GM12878 (cell line): Measurements from ENCODE around the gene TXLNG. TPM values are rescaled to one million over a fixed set of nuclear protein-coding genes. Genes with fewer than 3 reads are reported as not detected.

Experiments
- ATAC-seq: fragments of 200-7000 bp; cut with Tn5 transposase; 3 replicates; pipeline ENCODE4 v1.9.1; 2020; ENCODE audit warnings: mild to moderate bottlenecking, moderate library complexity
- BruUV-seq: library from RNA; stranded (reverse); fragments of 400-500 nt; replicated peaks from 2 replicates; lab custom pipeline; 2021; lab: Mats Ljungman, UMichigan
- CTCF ChIA-PET: fragments of 300-600 bp; sonication (Branson Sonifier 250); formaldehyde crosslinking; extraction: SDS; loops from one replicate; lab custom pipeline; 2021; ENCODE audit warnings: inconsistent platforms; lab: Yijun Ruan, JAX
- POLR2A ChIA-PET: fragments of 350-600 bp; formaldehyde crosslinking; extraction: SDS; loops from one replicate; lab custom pipeline; 2021; ENCODE audit warnings: inconsistent platforms; lab: Charles Lee
- RAD21 ChIA-PET: fragments of 300-600 bp; sonication (Branson Sonifier 250); formaldehyde crosslinking; loops from one replicate; lab custom pipeline; 2023; ENCODE audit warnings: antibody characterized with exemption; ENCODE audit not compliant: unreplicated experiment; lab: Charles Lee
- SMC1A ChIA-PET: fragments of 300-600 bp; sonication (Branson Sonifier 250); formaldehyde crosslinking; loops from one replicate; lab custom pipeline; 2023; ENCODE audit not compliant: unreplicated experiment, uncharacterized antibody; lab: Charles Lee
- DNase-seq: peaks from one replicate; pipeline ENCODE4 v3.0.0-alpha.2; 2011; ENCODE audit warnings: low read depth, low spot score
- FAIRE-seq: peaks from 3 replicates; lab custom pipeline; 2011; peaks lifted over from hg19 to GRCh38; lab: Jason Lieb, UNC
- H2AFZ ChIP-seq: 2 replicates; pipeline ENCODE4 v1.6.0; 2011; ENCODE audit warnings: low read depth, low read length, control low read depth; ENCODE audit not compliant: control insufficient read depth
- H3K27ac ChIP-seq: 2 replicates; pipeline ENCODE4 v1.5.1; 2011; ENCODE audit warnings: control low read depth; ENCODE audit not compliant: control insufficient read depth, insufficient read depth
- H3K27me3 ChIP-seq, 2 experiments: replicated peaks in 1 of 2; 2 replicates each; pipeline versions ENCODE4 v1.6.0 to v1.6.1; 2011; ENCODE audit warnings: low read length in 1 of 2; ENCODE audit not compliant: control insufficient read depth in 2 of 2, insufficient read depth in 2 of 2
- H3K36me3 ChIP-seq, 2 experiments: 2 replicates each; pipeline ENCODE4 v1.5.1; 2011; ENCODE audit warnings: low read length in 1 of 2; ENCODE audit not compliant: control insufficient read depth in 2 of 2, insufficient read depth in 2 of 2
- H3K4me1 ChIP-seq: 2 replicates; pipeline ENCODE4 v1.6.1; 2011; ENCODE audit warnings: mild to moderate bottlenecking, low read length, moderate library complexity, mixed read lengths; ENCODE audit not compliant: control insufficient read depth, insufficient read depth
- H3K4me2 ChIP-seq: 2 replicates; pipeline ENCODE4 v1.6.0; 2011; ENCODE audit warnings: control low read depth; ENCODE audit not compliant: control insufficient read depth, insufficient read depth
- H3K4me3 ChIP-seq: fragments of 200-600 bp; sonication (generic); 2 replicates; pipeline ENCODE4 v1.5.1; 2016
- H3K79me2 ChIP-seq: 2 replicates; pipeline ENCODE4 v1.6.0; 2011; ENCODE audit warnings: low read length; ENCODE audit not compliant: control insufficient read depth, insufficient read depth
- H3K9ac ChIP-seq: 2 replicates; pipeline ENCODE4 v1.8.0; 2011; ENCODE audit warnings: low read length, control low read depth, mixed read lengths; ENCODE audit not compliant: control insufficient read depth, insufficient read depth
- H3K9me3 ChIP-seq: replicated peaks from 3 replicates; pipeline ENCODE4 v1.5.1; 2011; ENCODE audit warnings: mild to moderate bottlenecking, low read length; ENCODE audit not compliant: control insufficient read depth, insufficient read depth
- H4K20me1 ChIP-seq: 2 replicates; pipeline ENCODE4 v1.6.0; 2011; ENCODE audit not compliant: control insufficient read depth, insufficient read depth
- BHLHE40 ChIP-seq, 2 experiments: fragments of 450-650 bp in 1 of 2; IDR thresholded peaks; 2 replicates each; pipeline ENCODE4 v1.6.1; 2011 to 2017; ENCODE audit warnings: low read depth in 2 of 2, borderline replicate concordance in 1 of 2, improper control_type of control experiment in 1 of 2, low read length in 1 of 2, mild to moderate bottlenecking in 1 of 2
- EGR1 ChIP-seq, 2 experiments: IDR thresholded peaks; 1 replicate in 1 of 2; 2 replicates in 1 of 2; pipeline ENCODE4 v1.6.1; 2011 to 2012; ENCODE audit warnings: low read depth in 2 of 2, low read length in 2 of 2, borderline replicate concordance in 1 of 2, mild to moderate bottlenecking in 1 of 2, moderate library complexity in 1 of 2
- HDAC2 ChIP-seq: fragments of 200-600 bp; sonication (generic); IDR thresholded peaks from 2 replicates; pipeline ENCODE4 v1.6.1; 2017
- WGBS: methylation state at CpG from one replicate; pipeline ENCODE4 v1.1.6; 2016; ENCODE audit warnings: low lambda C conversion rate; ENCODE audit not compliant: insufficient replicate concordance, insufficient coverage; ENCODE audit errors: missing lambda C conversion rate; 5-methylcytosine and 5-hydroxymethylcytosine counted together
- in situ Hi-C: fragments of 300-500 bp; cut with MboI; formaldehyde crosslinking; loops from 9 replicates; pipeline ENCODE4 v1.14.3; 2018; ENCODE audit warnings: mixed read lengths
- intact Hi-C: fragments of 100-400 bp; cut with micrococcal nuclease; formaldehyde crosslinking; loops from one replicate; pipeline ENCODE4 v1.14.2; 2022; ENCODE audit not compliant: unreplicated experiment
- polyA plus RNA-seq, 11 experiments: library from polyadenylated mRNA; depleted of rRNA in 4 of 11; unstranded in 6 of 11; stranded (reverse) in 5 of 11; fragments of >200 nt; fragmentation: Nextera tagmentation in 4 of 11; fragmentation: Illumina TruSeq in 1 of 11; extraction: Ambion mirVana in 4 of 11; extraction: Trizol in 1 of 11; gene quantifications; 1 replicate in 1 of 11; 2 replicates in 10 of 11; pipeline versions ENCODE4 v1.2.1 to v1.2.3, GENCODE V29; 2011 to 2016; ENCODE audit warnings: inconsistent platforms in 2 of 11, missing spikeins in 2 of 11, low read depth in 1 of 11
- total RNA-seq, 4 experiments: library from RNA; depleted of rRNA in 3 of 4; stranded (reverse); fragments of >200 nt in 3 of 4; fragmentation: Illumina TruSeq in 1 of 4; extraction: Trizol in 1 of 4; gene quantifications; 2 replicates each; pipeline versions ENCODE4 v1.2.1 to v1.2.3, GENCODE V29; 2013 to 2021
- TF ChIP-seq, protein P1 (sequence below): IDR thresholded peaks from 2 replicates; pipeline ENCODE4 v1.6.1; 2012; ENCODE audit warnings: low read depth, low read length, improper control_type of control experiment

The TXLNG gene
- total and polyA plus RNA-seq, 10 of the 15 experiments (the other 5 are each of a cell fraction or from before 2014, with no cell fraction given) = 9.9 to 40.7 (median 19.5) TPM

DNA sequence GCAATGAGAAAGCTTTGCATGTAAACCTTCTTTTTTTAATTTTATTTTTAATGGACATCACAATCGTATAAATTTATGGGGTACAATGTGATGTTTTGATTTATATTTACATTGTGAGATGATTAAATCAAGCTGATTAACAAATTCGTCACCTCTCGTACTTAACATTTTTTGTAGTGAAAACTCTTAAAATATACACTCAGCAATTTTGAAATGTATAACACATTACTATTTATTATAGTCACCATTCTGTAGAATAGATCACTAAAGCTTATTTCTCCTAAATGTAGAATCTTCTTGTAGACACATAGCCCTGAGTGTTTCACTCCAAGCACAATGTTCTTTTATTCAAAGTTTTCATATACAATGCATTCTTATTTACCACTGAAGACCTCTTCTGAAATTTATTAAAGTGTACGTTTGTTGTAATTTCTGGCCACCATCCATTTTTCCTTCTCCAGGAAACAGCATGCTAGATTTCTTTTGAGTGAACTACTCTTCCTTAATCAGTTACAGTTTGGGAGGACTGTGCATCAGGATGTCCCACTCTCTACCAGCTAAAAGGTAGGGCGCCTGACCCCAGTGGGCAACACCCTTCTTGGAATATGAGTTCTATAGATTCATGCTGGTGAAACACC, 88.3 kb downstream of the TXLNG start:
- Histone ChIP-seq H3K27ac (no peak overlapping the region), H3K27me3 (peaks cover 0 to 6% of the 10 kb centered on the region in 2 experiments; a peak in 1 of 4 replicates), H3K4me3 (no peak overlapping the region), H3K79me2 (peaks cover 3% of the 10 kb centered on the region; the same call in 1 of the 2 replicates), H3K9ac (no peak overlapping the region), H4K20me1 (no peaks in the 10 kb centered on the region), H3K36me3 (no peaks in the 10 kb centered on the region), H3K4me1 (peaks cover 7% of the 10 kb centered on the region)
- 52% methylated on average over 5 of the region's 5 CpGs for WGBS
- ATAC-seq (no peak), DNase-seq (no peak), FAIRE-seq (no peak)
- ChIA-PET CTCF (interaction anchor here (1.3 to 3.8 kb wide), 5 partner anchors 9 to 172 kb away, joined by 6 to 46 read pairs (median 8); no protein-coding TSS in a partner anchor), SMC1A (interaction anchor here (0.8 to 2.2 kb wide), 4 partner anchors 9 to 48 kb away, joined by 3 to 27 read pairs (median 4); no protein-coding TSS in a partner anchor), POLR2A (no interaction called here)
- intact Hi-C loops = loop anchor here (5.0 kb wide), 1 partner anchor 87 kb away; the partner anchor contains the start of gene TXLNG
- BruUV-seq = no TSS peak
- TF ChIP-seq EGR1 (IDR thresholded peaks at IDR 0.05; ENCODE audit: borderline replicate concordance in 1 of 2, low read depth in 2 of 2, low read length in 2 of 2) = no peak
- TF ChIP-seq, protein P1, sequence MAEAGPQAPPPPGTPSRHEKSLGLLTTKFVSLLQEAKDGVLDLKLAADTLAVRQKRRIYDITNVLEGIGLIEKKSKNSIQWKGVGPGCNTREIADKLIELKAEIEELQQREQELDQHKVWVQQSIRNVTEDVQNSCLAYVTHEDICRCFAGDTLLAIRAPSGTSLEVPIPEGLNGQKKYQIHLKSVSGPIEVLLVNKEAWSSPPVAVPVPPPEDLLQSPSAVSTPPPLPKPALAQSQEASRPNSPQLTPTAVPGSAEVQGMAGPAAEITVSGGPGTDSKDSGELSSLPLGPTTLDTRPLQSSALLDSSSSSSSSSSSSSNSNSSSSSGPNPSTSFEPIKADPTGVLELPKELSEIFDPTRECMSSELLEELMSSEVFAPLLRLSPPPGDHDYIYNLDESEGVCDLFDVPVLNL = no peak
- TF ChIP-seq HDAC2 = no peak
- no peak for TF ChIP-seq BHLHE40 (IDR thresholded peaks at IDR 0.05; ENCODE audit: borderline replicate concordance in 1 of 2, low read depth in 2 of 2, low read length in 1 of 2)
- TF ChIP-seq, all 136 proteins: peak for 0
- Histone ChIP-seq H2AFZ (no peak overlapping the region), H3K4me2 (no peak overlapping the region), H3K9me3 (no peaks in the 10 kb centered on the region)
- RAD21 ChIA-PET = interaction anchor here (0.6 to 2.9 kb wide), 3 partner anchors 8 to 172 kb away, joined by 3 to 16 read pairs (median 7); no protein-coding TSS in a partner anchor
- in situ Hi-C loops = no loop called here
